ENCODE measurements around the gene NEXN. TPM values are rescaled to one million over a fixed set of nuclear protein-coding genes. Genes with fewer than 3 reads are reported as not detected.
"Not testable (repeated sequence)": the region's sequence is repeated elsewhere in the genome, so short reads cannot be mapped to it uniquely, and the experiment has no call there.

NEXN gene
- total and polyA plus RNA-seq, 9 donors = 57.9 to 291 (median 216) TPM

- no peak overlapping the region for H3K4me3 ChIP-seq (ENCODE audit: low read length)
- no peaks in the 10 kb centered on the region for H3K27me3 ChIP-seq (ENCODE audit: control insufficient read depth, insufficient read depth, low read length)
- WGBS (ENCODE audit: insufficient coverage) = no CpG with 5 or more reads among the region's 4 CpGs
- no peaks in the 10 kb centered on the region for H3K9me3 ChIP-seq (replicated peaks; ENCODE audit: control insufficient read depth, low read depth, low read length)
- peaks cover 7% of the 10 kb centered on the region for H3K36me3 ChIP-seq (ENCODE audit: control insufficient read depth, insufficient read depth, low read length)
- DNase-seq = no peak
- no peak overlapping the region for H3K27ac ChIP-seq (ENCODE audit: low read length)
- no peaks in the 10 kb centered on the region for H3K4me1 ChIP-seq (ENCODE audit: control insufficient read depth, insufficient read depth, low read length)
These were observed 11.4 kb downstream of the NEXN start for GRCh38 chr1:77899647-77900320.

- DNase-seq = peak; percentile 72
- H3K4me1 ChIP-seq (ENCODE audit: control insufficient read depth, insufficient read depth, low read length) = no peaks in the 10 kb centered on the region
- H3K36me3 ChIP-seq (ENCODE audit: control insufficient read depth, insufficient read depth, low read length) = peaks cover 1% of the 10 kb centered on the region
- H3K27ac ChIP-seq (ENCODE audit: low read length) = no peak overlapping the region
- no peaks in the 10 kb centered on the region for H3K27me3 ChIP-seq (ENCODE audit: control insufficient read depth, insufficient read depth, low read length)
- no peaks in the 10 kb centered on the region for H3K9me3 ChIP-seq (replicated peaks; ENCODE audit: control insufficient read depth, low read depth, low read length)
- no peak overlapping the region for H3K4me3 ChIP-seq (ENCODE audit: low read length)
- WGBS (ENCODE audit: insufficient coverage) = no CpG with 5 or more reads among the region's 4 CpGs
These were observed 12.4 kb downstream of the NEXN start for GRCh38 chr1:77900687-77901293.

- H3K27me3 ChIP-seq (ENCODE audit: control insufficient read depth, insufficient read depth, low read length) = no peaks in the 10 kb centered on the region
- DNase-seq = no peak
- no peaks in the 10 kb centered on the region for H3K36me3 ChIP-seq (ENCODE audit: control insufficient read depth, insufficient read depth, low read length)
- WGBS (ENCODE audit: insufficient coverage) = no CpG with 5 or more reads among the region's 1 CpG
- H3K4me1 ChIP-seq (ENCODE audit: control insufficient read depth, insufficient read depth, low read length) = no peaks in the 10 kb centered on the region
- no peak overlapping the region for H3K27ac ChIP-seq (ENCODE audit: low read length)
- H3K9me3 ChIP-seq (replicated peaks; ENCODE audit: control insufficient read depth, low read depth, low read length) = no peaks in the 10 kb centered on the region
- no peak overlapping the region for H3K4me3 ChIP-seq (ENCODE audit: low read length)
These were observed 17.2 kb downstream of the NEXN start for GRCh38 chr1:77905603-77906002.

GRCh38 chr1:77906019-77906545 lies 17.7 kb downstream of the NEXN start:
- no peak overlapping the region for H3K27ac ChIP-seq (ENCODE audit: low read length)
- WGBS (ENCODE audit: insufficient coverage) = no CpG with 5 or more reads among the region's 2 CpGs
- no peak for DNase-seq
- no peaks in the 10 kb centered on the region for H3K4me1 ChIP-seq (ENCODE audit: control insufficient read depth, insufficient read depth, low read length)
- no peaks in the 10 kb centered on the region for H3K36me3 ChIP-seq (ENCODE audit: control insufficient read depth, insufficient read depth, low read length)
- H3K9me3 ChIP-seq (replicated peaks; ENCODE audit: control insufficient read depth, low read depth, low read length) = no peaks in the 10 kb centered on the region
- no peak overlapping the region for H3K4me3 ChIP-seq (ENCODE audit: low read length)
- H3K27me3 ChIP-seq (ENCODE audit: control insufficient read depth, insufficient read depth, low read length) = no peaks in the 10 kb centered on the region

- Histone ChIP-seq H3K27ac (ENCODE audit: low read length) (no peak overlapping the region), H3K27me3 (ENCODE audit: control insufficient read depth, insufficient read depth, low read length) (no peaks in the 10 kb centered on the region), H3K4me1 (ENCODE audit: control insufficient read depth, insufficient read depth, low read length) (no peaks in the 10 kb centered on the region), H3K9me3 (replicated peaks; ENCODE audit: control insufficient read depth, low read depth, low read length) (no peaks in the 10 kb centered on the region), H3K36me3 (ENCODE audit: control insufficient read depth, insufficient read depth, low read length) (no peaks in the 10 kb centered on the region), H3K4me3 (ENCODE audit: low read length) (no peak overlapping the region)
- WGBS (ENCODE audit: insufficient coverage) = no CpG with 5 or more reads among the region's 1 CpG
- no peak for DNase-seq
These were observed 18.2 kb downstream of the NEXN start for GRCh38 chr1:77906624-77907023.

GRCh38 chr1:77910116-77910515 lies 21.7 kb downstream of the NEXN start:
- Histone ChIP-seq H3K4me3 (ENCODE audit: low read length) (no peak overlapping the region), H3K36me3 (ENCODE audit: control insufficient read depth, insufficient read depth, low read length) (no peaks in the 10 kb centered on the region), H3K27ac (ENCODE audit: low read length) (no peak overlapping the region), H3K4me1 (ENCODE audit: control insufficient read depth, insufficient read depth, low read length) (no peaks in the 10 kb centered on the region), H3K9me3 (replicated peaks; ENCODE audit: control insufficient read depth, low read depth, low read length) (no peaks in the 10 kb centered on the region), H3K27me3 (ENCODE audit: control insufficient read depth, insufficient read depth, low read length) (no peaks in the 10 kb centered on the region)
- WGBS (ENCODE audit: insufficient coverage) = 84% methylated on average over 3 of the region's 4 CpGs
- DNase-seq = no peak

GRCh38 chr1:77918918-77919317 lies 30.5 kb downstream of the NEXN start:
- no CpG with 5 or more reads among the region's 5 CpGs for WGBS (ENCODE audit: insufficient coverage)
- not testable (repeated sequence) for H3K27me3 ChIP-seq (ENCODE audit: control insufficient read depth, insufficient read depth, low read length); H3K36me3 ChIP-seq (ENCODE audit: control insufficient read depth, insufficient read depth, low read length); H3K4me1 ChIP-seq (ENCODE audit: control insufficient read depth, insufficient read depth, low read length); H3K27ac ChIP-seq (ENCODE audit: low read length); H3K9me3 ChIP-seq (replicated peaks; ENCODE audit: control insufficient read depth, low read depth, low read length); H3K4me3 ChIP-seq (ENCODE audit: low read length); DNase-seq

GRCh38 chr1:77925518-77925917 lies 37.1 kb downstream of the NEXN start:
- Histone ChIP-seq H3K27ac (ENCODE audit: low read length) (no peak overlapping the region), H3K9me3 (replicated peaks; ENCODE audit: control insufficient read depth, low read depth, low read length) (no peaks in the 10 kb centered on the region), H3K36me3 (ENCODE audit: control insufficient read depth, insufficient read depth, low read length) (peaks cover 14% of the 10 kb centered on the region), H3K27me3 (ENCODE audit: control insufficient read depth, insufficient read depth, low read length) (no peaks in the 10 kb centered on the region), H3K4me3 (ENCODE audit: low read length) (no peak overlapping the region), H3K4me1 (ENCODE audit: control insufficient read depth, insufficient read depth, low read length) (no peaks in the 10 kb centered on the region)
- WGBS (ENCODE audit: insufficient coverage) = no CpG with 5 or more reads among the region's 1 CpG
- no peak for DNase-seq

- peaks cover 18% of the 10 kb centered on the region for H3K36me3 ChIP-seq (ENCODE audit: control insufficient read depth, insufficient read depth, low read length)
- no peaks in the 10 kb centered on the region for H3K27me3 ChIP-seq (ENCODE audit: control insufficient read depth, insufficient read depth, low read length)
- no CpG with 5 or more reads among the region's 2 CpGs for WGBS (ENCODE audit: insufficient coverage)
- no peak overlapping the region for H3K27ac ChIP-seq (ENCODE audit: low read length)
- peak; percentile 15 for DNase-seq
- H3K9me3 ChIP-seq (replicated peaks; ENCODE audit: control insufficient read depth, low read depth, low read length) = no peaks in the 10 kb centered on the region
- no peak overlapping the region for H3K4me3 ChIP-seq (ENCODE audit: low read length)
- H3K4me1 ChIP-seq (ENCODE audit: control insufficient read depth, insufficient read depth, low read length) = no peaks in the 10 kb centered on the region
These were observed 37.5 kb downstream of the NEXN start for GRCh38 chr1:77925956-77926355.

GRCh38 chr1:77926561-77927357 lies 38.3 kb downstream of the NEXN start:
- no peaks in the 10 kb centered on the region for H3K9me3 ChIP-seq (replicated peaks; ENCODE audit: control insufficient read depth, low read depth, low read length)
- no peak overlapping the region for H3K27ac ChIP-seq (ENCODE audit: low read length)
- H3K36me3 ChIP-seq (ENCODE audit: control insufficient read depth, insufficient read depth, low read length) = peaks cover 18% of the 10 kb centered on the region
- no peak overlapping the region for H3K4me3 ChIP-seq (ENCODE audit: low read length)
- no peaks in the 10 kb centered on the region for H3K27me3 ChIP-seq (ENCODE audit: control insufficient read depth, insufficient read depth, low read length)
- 48% methylated on average over 3 of the region's 13 CpGs for WGBS (ENCODE audit: insufficient coverage)
- no peaks in the 10 kb centered on the region for H3K4me1 ChIP-seq (ENCODE audit: control insufficient read depth, insufficient read depth, low read length)
- no peak for DNase-seq

All from muscle of leg (tissue), 11 donors.